OCI-LY1 (cell line): ENCODE measurements around the gene FXYD6.

Source experiments
- EZH2 ChIP-seq: fragments of 200-600 bp; sonication (generic), shearing (Covaris generic); IDR thresholded peaks from 2 replicates; pipeline ENCODE4 v1.8.0; 2017; ENCODE audit warnings: borderline replicate concordance, mixed run types, mild to moderate bottlenecking, antibody characterized with exemption, low read length, moderate library complexity, mixed read lengths
- TF ChIP-seq, protein P1 (sequence below): fragments of 200-600 bp; sonication (generic), shearing (Covaris generic); IDR thresholded peaks from 2 replicates; pipeline ENCODE4 v1.5.1; 2017; ENCODE audit warnings: mild to moderate bottlenecking, antibody characterized with exemption, low read length, moderate library complexity, mixed read lengths

DNA sequence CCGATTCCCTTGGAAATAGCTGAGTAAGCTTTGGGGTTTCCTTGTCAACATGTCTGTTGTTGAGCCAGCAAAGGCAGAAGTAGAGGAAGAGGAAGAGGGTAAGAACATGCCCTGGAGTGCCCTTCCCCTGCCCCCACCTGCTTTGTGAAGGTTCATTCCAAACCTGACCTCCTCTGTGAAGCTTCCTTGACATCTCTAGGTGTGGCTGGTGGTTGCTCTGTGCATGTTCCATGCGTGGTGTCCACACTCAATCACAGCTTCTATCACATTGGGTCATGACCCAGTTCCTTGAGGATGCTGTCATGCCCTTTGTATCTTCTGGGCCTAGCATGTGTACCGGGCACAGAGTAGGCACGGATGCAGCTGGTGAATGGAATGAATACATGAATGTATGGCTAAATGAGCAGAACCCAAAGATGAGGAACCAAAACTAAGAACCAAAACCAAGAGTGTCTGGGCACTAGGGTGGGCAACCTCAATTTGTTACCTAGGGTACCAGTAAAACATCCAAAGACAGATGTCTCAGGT is 23.7 kb upstream of the FXYD6 start:
- TF ChIP-seq, protein P1, sequence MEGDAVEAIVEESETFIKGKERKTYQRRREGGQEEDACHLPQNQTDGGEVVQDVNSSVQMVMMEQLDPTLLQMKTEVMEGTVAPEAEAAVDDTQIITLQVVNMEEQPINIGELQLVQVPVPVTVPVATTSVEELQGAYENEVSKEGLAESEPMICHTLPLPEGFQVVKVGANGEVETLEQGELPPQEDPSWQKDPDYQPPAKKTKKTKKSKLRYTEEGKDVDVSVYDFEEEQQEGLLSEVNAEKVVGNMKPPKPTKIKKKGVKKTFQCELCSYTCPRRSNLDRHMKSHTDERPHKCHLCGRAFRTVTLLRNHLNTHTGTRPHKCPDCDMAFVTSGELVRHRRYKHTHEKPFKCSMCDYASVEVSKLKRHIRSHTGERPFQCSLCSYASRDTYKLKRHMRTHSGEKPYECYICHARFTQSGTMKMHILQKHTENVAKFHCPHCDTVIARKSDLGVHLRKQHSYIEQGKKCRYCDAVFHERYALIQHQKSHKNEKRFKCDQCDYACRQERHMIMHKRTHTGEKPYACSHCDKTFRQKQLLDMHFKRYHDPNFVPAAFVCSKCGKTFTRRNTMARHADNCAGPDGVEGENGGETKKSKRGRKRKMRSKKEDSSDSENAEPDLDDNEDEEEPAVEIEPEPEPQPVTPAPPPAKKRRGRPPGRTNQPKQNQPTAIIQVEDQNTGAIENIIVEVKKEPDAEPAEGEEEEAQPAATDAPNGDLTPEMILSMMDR = no peak
- TF ChIP-seq EZH2 = no peak
